HG03095 (cell line): ENCODE measurements around the gene TPRA1.

Experiments used
- ATAC-seq: cut with Tn5 transposase; IDR thresholded peaks from one replicate; pipeline ENCODE4 v1.9.1; 2021; ENCODE audit warnings: moderate library complexity; ENCODE audit not compliant: unreplicated experiment

Gene TPRA1

GRCh38 chr3:127566833-127567232 lies 23.7 kb downstream of the TPRA1 start:
- no peak for ATAC-seq

GRCh38 chr3:127565711-127566110 lies 24.8 kb downstream of the TPRA1 start:
- ATAC-seq = no peak

GRCh38 chr3:127560051-127560787 lies 30.3 kb downstream of the TPRA1 start:
- ATAC-seq = no peak

GRCh38 chr3:127556565-127556964 lies 34.0 kb downstream of the TPRA1 start:
- ATAC-seq = no peak

GRCh38 chr3:127555108-127555507 lies 35.4 kb downstream of the TPRA1 start:
- no peak for ATAC-seq

- no peak for ATAC-seq
Measured at GRCh38 chr3:127552038-127552437, 38.5 kb downstream of the TPRA1 start.

GRCh38 chr3:127551178-127551577 lies 39.4 kb downstream of the TPRA1 start:
- no peak for ATAC-seq

GRCh38 chr3:127550468-127551157 lies 39.9 kb downstream of the TPRA1 start:
- ATAC-seq = no peak

GRCh38 chr3:127549826-127550467 lies 40.6 kb downstream of the TPRA1 start:
- no peak for ATAC-seq

- ATAC-seq = no peak
Measured at GRCh38 chr3:127547761-127548605, 42.5 kb downstream of the TPRA1 start.

GRCh38 chr3:127546970-127547733 lies 43.4 kb downstream of the TPRA1 start:
- ATAC-seq = no peak

GRCh38 chr3:127546554-127546953 lies 44.0 kb downstream of the TPRA1 start:
- no peak for ATAC-seq

- ATAC-seq = no peak
Measured at GRCh38 chr3:127545711-127546457, 44.6 kb downstream of the TPRA1 start.

GRCh38 chr3:127545216-127545615 lies 45.3 kb downstream of the TPRA1 start:
- no peak for ATAC-seq

- no peak for ATAC-seq
Measured at GRCh38 chr3:127544803-127545201, 45.7 kb downstream of the TPRA1 start.

- ATAC-seq = no peak
Measured at GRCh38 chr3:127544192-127544802, 46.2 kb downstream of the TPRA1 start.

- no peak for ATAC-seq
Measured at GRCh38 chr3:127543441-127543840, 47.1 kb downstream of the TPRA1 start.

GRCh38 chr3:127542441-127542952 lies 48.0 kb downstream of the TPRA1 start:
- ATAC-seq = no peak

- no peak for ATAC-seq
Measured at GRCh38 chr3:127541320-127541719, 49.2 kb downstream of the TPRA1 start.
